ENCODE results near the gene VAV2.

VAV2 gene

GRCh38 chr9:133861086-133861485 is 131.0 kb downstream of the VAV2 start:
- in situ Hi-C loops (cut with MboI; ENCODE audit: low sequenced_read_pairs, unreplicated experiment), result no loop called here
- no peak for DNase-seq (ENCODE audit: low spot score)
- no peak for TF ChIP-seq CTCF (IDR thresholded peaks at IDR 0.05; ENCODE audit: borderline replicate concordance, control extremely low read depth, extremely low read depth, insufficient read depth, missing control alignments)

DNA sequence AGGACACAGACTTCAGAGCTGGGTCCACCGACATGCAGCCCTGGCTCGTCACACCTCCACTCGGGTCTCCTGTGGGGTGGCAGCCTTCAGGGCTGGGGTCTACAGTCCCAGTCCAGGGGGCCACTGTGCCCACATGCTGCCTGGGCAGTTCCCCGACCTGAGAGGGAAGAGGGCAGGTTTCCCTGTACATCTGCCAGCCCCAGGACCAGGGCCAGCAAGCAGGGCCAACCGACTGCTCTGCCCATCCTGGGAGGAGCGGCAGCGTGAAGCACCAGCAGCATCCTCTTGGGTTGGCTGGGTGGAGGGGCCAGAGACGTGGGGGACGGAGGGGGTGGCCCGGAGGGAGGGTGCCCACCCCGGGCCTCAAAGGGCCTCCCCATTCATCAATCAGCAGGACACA is 133.4 kb downstream of the VAV2 start:
- in situ Hi-C loops (cut with MboI; ENCODE audit: low sequenced_read_pairs, unreplicated experiment), result no loop called here
- no peak for DNase-seq (ENCODE audit: low spot score)
- TF ChIP-seq CTCF (IDR thresholded peaks at IDR 0.05; ENCODE audit: borderline replicate concordance, control extremely low read depth, extremely low read depth, insufficient read depth, missing control alignments), result no peak

DNA sequence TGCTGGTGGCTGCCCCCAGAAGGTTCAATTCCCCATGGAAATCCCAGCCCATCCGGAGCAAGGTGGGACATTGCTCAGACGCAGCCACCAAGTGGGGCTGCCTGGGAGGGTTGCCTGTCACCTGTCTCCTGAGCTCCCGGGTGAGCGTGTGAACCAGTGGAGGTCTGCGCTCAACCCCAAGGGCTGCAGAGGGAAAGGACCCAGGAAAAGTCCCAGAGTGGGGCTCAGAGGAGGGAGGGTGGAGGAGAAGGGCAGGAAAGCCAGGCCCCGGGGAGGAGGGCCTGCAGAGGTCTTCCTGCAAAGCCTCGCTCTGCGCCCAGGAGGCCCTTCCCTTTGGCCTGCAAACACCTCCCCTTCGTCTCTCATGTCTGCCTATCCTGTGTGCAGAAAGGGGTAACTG is 134.5 kb downstream of the VAV2 start:
- in situ Hi-C loops (cut with MboI; ENCODE audit: low sequenced_read_pairs, unreplicated experiment), result no loop called here
- DNase-seq (ENCODE audit: low spot score), result no peak
- TF ChIP-seq CTCF (IDR thresholded peaks at IDR 0.05; ENCODE audit: borderline replicate concordance, control extremely low read depth, extremely low read depth, insufficient read depth, missing control alignments), result no peak

GRCh38 chr9:133856798-133857197 is 135.3 kb downstream of the VAV2 start:
- DNase-seq (ENCODE audit: low spot score), result no peak
- TF ChIP-seq CTCF (IDR thresholded peaks at IDR 0.05; ENCODE audit: borderline replicate concordance, control extremely low read depth, extremely low read depth, insufficient read depth, missing control alignments), result no peak
- in situ Hi-C loops (cut with MboI; ENCODE audit: low sequenced_read_pairs, unreplicated experiment), result no loop called here

- no peak for DNase-seq (ENCODE audit: low spot score)
- in situ Hi-C loops (cut with MboI; ENCODE audit: low sequenced_read_pairs, unreplicated experiment), result no loop called here
- no peak for TF ChIP-seq CTCF (IDR thresholded peaks at IDR 0.05; ENCODE audit: borderline replicate concordance, control extremely low read depth, extremely low read depth, insufficient read depth, missing control alignments)
These were observed 136.2 kb downstream of the VAV2 start for GRCh38 chr9:133855802-133856521.

GRCh38 chr9:133855371-133855770 is 136.8 kb downstream of the VAV2 start:
- DNase-seq (ENCODE audit: low spot score), result no peak
- in situ Hi-C loops (cut with MboI; ENCODE audit: low sequenced_read_pairs, unreplicated experiment), result no loop called here
- no peak for TF ChIP-seq CTCF (IDR thresholded peaks at IDR 0.05; ENCODE audit: borderline replicate concordance, control extremely low read depth, extremely low read depth, insufficient read depth, missing control alignments)

All from GM13976 (cell line).